Endothelial cell (in vitro differentiated cells): Measurements from ENCODE around the gene ZNF26. TPM values are rescaled to one million over a fixed set of nuclear protein-coding genes. Genes with fewer than 3 reads are reported as not detected.

Experiments
- DNase-seq: peaks from one replicate; pipeline ENCODE4 v3.0.0; 2021; ENCODE audit warnings: low spot score
- H3K27ac Mint-ChIP-seq: one replicate; pipeline ENCODE4 v1.8.0; 2021; ENCODE audit warnings: mixed read lengths, inconsistent platforms; ENCODE audit not compliant: unreplicated experiment
- H3K27me3 Mint-ChIP-seq: one replicate; pipeline ENCODE4 v1.8.0; 2021; ENCODE audit warnings: mild to moderate bottlenecking, moderate library complexity, mixed read lengths, inconsistent platforms; ENCODE audit not compliant: unreplicated experiment
- H3K36me3 Mint-ChIP-seq: one replicate; pipeline ENCODE4 v1.8.0; 2021; ENCODE audit warnings: mild to moderate bottlenecking, low read depth, mixed read lengths, inconsistent platforms; ENCODE audit not compliant: unreplicated experiment
- H3K4me1 Mint-ChIP-seq: one replicate; pipeline ENCODE4 v1.8.0; 2021; ENCODE audit warnings: mild to moderate bottlenecking, mixed read lengths, inconsistent platforms; ENCODE audit not compliant: unreplicated experiment
- H3K4me3 Mint-ChIP-seq: one replicate; pipeline ENCODE4 v1.8.0; 2021; ENCODE audit warnings: mild to moderate bottlenecking, mixed read lengths, inconsistent platforms; ENCODE audit not compliant: unreplicated experiment
- H3K9me3 Mint-ChIP-seq: one replicate; pipeline ENCODE4 v1.8.0; 2021; ENCODE audit warnings: mixed read lengths, inconsistent platforms; ENCODE audit not compliant: unreplicated experiment
- CTCF ChIP-seq: fragments of 200-600 bp; sonication (generic); IDR thresholded peaks from one replicate; pipeline ENCODE4 v1.5.0; 2021; ENCODE audit warnings: antibody characterized with exemption; ENCODE audit not compliant: unreplicated experiment
- total RNA-seq: library from RNA; stranded (reverse); fragmentation: NEBNext Ultra II Directional; extraction: Animal tissue kit (Norgen Biotek cat#: 25700); gene quantifications from one replicate; pipeline ENCODE4 v1.2.1, GENCODE V29; 2021; ENCODE audit not compliant: unreplicated experiment

ZNF26 gene
- total RNA-seq, 1 donor from 2014 or later = 13.5 TPM

- Mint-ChIP-seq H3K4me1 (no peaks in the 10 kb centered on the region), H3K27ac (no peak overlapping the region), H3K4me3 (peak overlapping the region; percentile 24), H3K27me3 (peaks cover 3% of the 10 kb centered on the region), H3K9me3 (peaks cover 55% of the 10 kb centered on the region), H3K36me3 (peaks cover 62% of the 10 kb centered on the region)
- no peak for DNase-seq
- TF ChIP-seq CTCF = no peak
Observed at GRCh38 chr12:133063556-133063955, 77.4 kb downstream of the ZNF26 start.

- H3K27me3 Mint-ChIP-seq = peaks cover 10% of the 10 kb centered on the region
- no peak for DNase-seq
- H3K27ac Mint-ChIP-seq = no peak overlapping the region
- H3K9me3 Mint-ChIP-seq = peaks cover 26% of the 10 kb centered on the region
- H3K4me3 Mint-ChIP-seq = no peak overlapping the region
- TF ChIP-seq CTCF = no peak
- peaks cover 22% of the 10 kb centered on the region for H3K36me3 Mint-ChIP-seq
- H3K4me1 Mint-ChIP-seq = no peaks in the 10 kb centered on the region
Observed at GRCh38 chr12:133073836-133074235, 87.7 kb downstream of the ZNF26 start.

Other genes starting within 250 kb of the ZNF26 start
- gene ANKLE2, start 224.5 kb upstream of the ZNF26 start, total RNA-seq = 96.2 TPM
- gene GOLGA3, start 157.5 kb upstream of the ZNF26 start, total RNA-seq = 44.3 TPM
- 74.1 TPM for gene CHFR, start 98.8 kb upstream of the ZNF26 start, total RNA-seq
- gene ZNF605, start 30.1 kb upstream of the ZNF26 start, total RNA-seq = 8.3 TPM
- 34.8 TPM for gene ZNF84, start 51.1 kb downstream of the ZNF26 start, total RNA-seq
- 19.3 TPM for gene ZNF140, start 94.6 kb downstream of the ZNF26 start, total RNA-seq
- gene ZNF891, start 143.9 kb downstream of the ZNF26 start, total RNA-seq = 2.0 TPM
- gene ZNF10, start 144.3 kb downstream of the ZNF26 start, total RNA-seq = 12.2 TPM
- gene ZNF268, start 195.1 kb downstream of the ZNF26 start, total RNA-seq = 35.8 TPM
- gene ANHX, start 249.5 kb downstream of the ZNF26 start, total RNA-seq = not detected